Natural killer cell treated with Interleukin-12 subunit alpha and Interleukin-12 subunit beta and Interleukin-15 and Interleukin-18, amount 100 ng/mL, for 72 hours (primary cell): ENCODE measurements around the gene UBD. TPM values are rescaled to one million over a fixed set of nuclear protein-coding genes. Genes with fewer than 3 reads are reported as not detected.

Source experiments
- ATAC-seq, 2 donors: fragments of 150-1000 bp; cut with Tn5 transposase in 1 of 2; sonication (Bioruptor Pico), chemical (Tn5 transposase) in 1 of 2; 2 replicates each; pipeline ENCODE4 v1.10.0; 2021
- DNase-seq: peaks from one replicate; pipeline ENCODE4 v3.0.0; 2022; ENCODE audit warnings: low spot score
- H3K27ac Mint-ChIP-seq, 2 donors: 1 replicate in 1 of 2; 2 replicates in 1 of 2; pipeline ENCODE4 v1.8.0; 2022; ENCODE audit warnings: mixed read lengths in 2 of 2, mild to moderate bottlenecking in 1 of 2, moderate library complexity in 1 of 2
- H3K27me3 Mint-ChIP-seq, 2 donors: 1 replicate in 1 of 2; 2 replicates in 1 of 2; pipeline ENCODE4 v1.8.0; 2022; ENCODE audit warnings: mixed read lengths in 2 of 2
- H3K36me3 Mint-ChIP-seq: one replicate; pipeline ENCODE4 v1.8.0; 2022; ENCODE audit warnings: mixed read lengths
- H3K4me1 Mint-ChIP-seq, 2 donors: 1 replicate in 1 of 2; 2 replicates in 1 of 2; pipeline ENCODE4 v1.8.0; 2022; ENCODE audit warnings: low read depth in 2 of 2, mixed read lengths in 2 of 2, mild to moderate bottlenecking in 1 of 2
- H3K4me3 Mint-ChIP-seq: one replicate; pipeline ENCODE4 v1.8.0; 2022; ENCODE audit warnings: mixed read lengths
- H3K9me3 Mint-ChIP-seq: 2 replicates; pipeline ENCODE4 v1.8.0; 2022; ENCODE audit warnings: mixed read lengths
- total RNA-seq, 2 donors: library from RNA; stranded (reverse); gene quantifications; one replicate each; pipeline ENCODE4 v1.2.3, GENCODE V29; 2022

Gene UBD
- total RNA-seq = 1 to 10 TPM in 1 of 2 donors, not detected in 1; 3.1 TPM

- DNase-seq (no peak), ATAC-seq (no peak)
- H3K27me3 Mint-ChIP-seq = peaks cover 50 to 74% of the 10 kb centered on the region in 2 donors
- H3K27ac Mint-ChIP-seq = no peak within 1 kb of the TSS
- peak within 1 kb of the TSS; percentile 23 for H3K4me3 Mint-ChIP-seq
- no peaks in the 10 kb centered on the region for H3K9me3 Mint-ChIP-seq
- no peaks in the 10 kb centered on the region for H3K36me3 Mint-ChIP-seq
- H3K4me1 Mint-ChIP-seq = peaks cover 3 to 5% of the 10 kb centered on the region in 2 donors
These were observed at the start of gene UBD for GRCh38 chr6:29559524-29560287. UBD (minus strand) TSS chr6:29559732; CDS start chr6:29559701, 31 bp downstream.

- Mint-ChIP-seq H3K27me3 (peaks cover under 1 to 8% of the 10 kb centered on the region in 2 donors), H3K9me3 (no peaks in the 10 kb centered on the region), H3K27ac (no peak overlapping the region), H3K4me1 (no peaks in the 10 kb centered on the region), H3K36me3 (no peaks in the 10 kb centered on the region), H3K4me3 (no peak overlapping the region)
- ATAC-seq (no peak), DNase-seq (no peak)
These were observed 48.6 kb upstream of the UBD start for GRCh38 chr6:29608131-29608530.

GRCh38 chr6:29603930-29604329 lies 44.4 kb upstream of the UBD start:
- Mint-ChIP-seq H3K27ac (no peak overlapping the region), H3K4me1 (no peaks in the 10 kb centered on the region), H3K9me3 (no peaks in the 10 kb centered on the region), H3K4me3 (no peak overlapping the region), H3K27me3 (peaks cover 9 to 20% of the 10 kb centered on the region in 2 donors), H3K36me3 (no peaks in the 10 kb centered on the region)
- ATAC-seq (no peak), DNase-seq (no peak)

GRCh38 chr6:29603456-29603855 lies 43.9 kb upstream of the UBD start:
- no peak for ATAC-seq
- DNase-seq = no peak
- no peak overlapping the region for H3K27ac Mint-ChIP-seq
- H3K9me3 Mint-ChIP-seq = no peaks in the 10 kb centered on the region
- no peaks in the 10 kb centered on the region for H3K4me1 Mint-ChIP-seq
- no peak overlapping the region for H3K4me3 Mint-ChIP-seq
- H3K36me3 Mint-ChIP-seq = no peaks in the 10 kb centered on the region
- H3K27me3 Mint-ChIP-seq = peaks cover 9 to 21% of the 10 kb centered on the region in 2 donors

GRCh38 chr6:29602564-29603361 lies 43.2 kb upstream of the UBD start:
- Mint-ChIP-seq H3K9me3 (no peaks in the 10 kb centered on the region), H3K36me3 (no peaks in the 10 kb centered on the region), H3K4me1 (no peaks in the 10 kb centered on the region), H3K4me3 (no peak overlapping the region), H3K27me3 (peaks cover 9 to 23% of the 10 kb centered on the region in 2 donors), H3K27ac (no peak overlapping the region)
- ATAC-seq (no peak), DNase-seq (no peak)

- no peaks in the 10 kb centered on the region for H3K9me3 Mint-ChIP-seq
- H3K27me3 Mint-ChIP-seq = peaks cover 17 to 22% of the 10 kb centered on the region in 2 donors
- no peak overlapping the region for H3K27ac Mint-ChIP-seq
- ATAC-seq (no peak), DNase-seq (no peak)
- H3K4me3 Mint-ChIP-seq = no peak overlapping the region
- H3K4me1 Mint-ChIP-seq = no peaks in the 10 kb centered on the region
- no peaks in the 10 kb centered on the region for H3K36me3 Mint-ChIP-seq
These were observed 38.7 kb upstream of the UBD start for GRCh38 chr6:29598172-29598747.

- no peak overlapping the region for H3K4me3 Mint-ChIP-seq
- ATAC-seq (no peak), DNase-seq (no peak)
- H3K27me3 Mint-ChIP-seq = peaks cover 8 to 12% of the 10 kb centered on the region in 2 donors
- H3K36me3 Mint-ChIP-seq = no peaks in the 10 kb centered on the region
- no peaks in the 10 kb centered on the region for H3K9me3 Mint-ChIP-seq
- no peak overlapping the region for H3K27ac Mint-ChIP-seq
- no peaks in the 10 kb centered on the region for H3K4me1 Mint-ChIP-seq
These were observed 37.7 kb upstream of the UBD start for GRCh38 chr6:29597184-29597583.

- H3K27ac Mint-ChIP-seq = no peak overlapping the region
- H3K36me3 Mint-ChIP-seq = no peaks in the 10 kb centered on the region
- H3K4me1 Mint-ChIP-seq = no peaks in the 10 kb centered on the region
- no peak for ATAC-seq
- peaks cover 12 to 14% of the 10 kb centered on the region in 2 donors for H3K27me3 Mint-ChIP-seq
- H3K9me3 Mint-ChIP-seq = no peaks in the 10 kb centered on the region
- DNase-seq = no peak
- no peak overlapping the region for H3K4me3 Mint-ChIP-seq
These were observed 36.9 kb upstream of the UBD start for GRCh38 chr6:29596381-29596900.

- DNase-seq (no peak), ATAC-seq (no peak)
- Mint-ChIP-seq H3K9me3 (no peaks in the 10 kb centered on the region), H3K4me3 (no peak overlapping the region), H3K27me3 (peaks cover 21 to 30% of the 10 kb centered on the region in 2 donors), H3K27ac (no peak overlapping the region), H3K36me3 (no peaks in the 10 kb centered on the region), H3K4me1 (no peaks in the 10 kb centered on the region)
These were observed 33.8 kb upstream of the UBD start for GRCh38 chr6:29593199-29593855.

GRCh38 chr6:29591677-29592076 lies 32.1 kb upstream of the UBD start:
- Mint-ChIP-seq H3K27me3 (peaks cover 30 to 43% of the 10 kb centered on the region in 2 donors), H3K36me3 (no peaks in the 10 kb centered on the region), H3K27ac (no peak overlapping the region), H3K4me1 (no peaks in the 10 kb centered on the region), H3K9me3 (no peaks in the 10 kb centered on the region), H3K4me3 (no peak overlapping the region)
- DNase-seq = no peak
- no peak for ATAC-seq

- H3K4me1 Mint-ChIP-seq = no peaks in the 10 kb centered on the region
- DNase-seq (no peak), ATAC-seq (no peak)
- H3K27me3 Mint-ChIP-seq = peaks cover 34 to 49% of the 10 kb centered on the region in 2 donors
- no peaks in the 10 kb centered on the region for H3K9me3 Mint-ChIP-seq
- H3K27ac Mint-ChIP-seq = no peak overlapping the region
- H3K36me3 Mint-ChIP-seq = no peaks in the 10 kb centered on the region
- H3K4me3 Mint-ChIP-seq = no peak overlapping the region
These were observed 30.8 kb upstream of the UBD start for GRCh38 chr6:29590218-29590808.

GRCh38 chr6:29589423-29590048 lies 30.0 kb upstream of the UBD start:
- H3K4me3 Mint-ChIP-seq = no peak overlapping the region
- H3K27ac Mint-ChIP-seq = no peak overlapping the region
- H3K36me3 Mint-ChIP-seq = no peaks in the 10 kb centered on the region
- no peak for DNase-seq
- H3K9me3 Mint-ChIP-seq = no peaks in the 10 kb centered on the region
- H3K4me1 Mint-ChIP-seq = no peaks in the 10 kb centered on the region
- ATAC-seq = peak in 1 of 2 donors; percentile 68
- H3K27me3 Mint-ChIP-seq = peaks cover 34 to 50% of the 10 kb centered on the region in 2 donors

GRCh38 chr6:29584821-29585220 lies 25.3 kb upstream of the UBD start, which contains the start of gene OR2H2:
OR2H2 (plus strand) TSS chr6:29585121; CDS start chr6:29587945, 2,824 bp downstream.
- Mint-ChIP-seq H3K27ac (no peak within 1 kb of the TSS), H3K4me1 (no peaks in the 10 kb centered on the region), H3K36me3 (no peaks in the 10 kb centered on the region), H3K27me3 (peaks cover 32 to 56% of the 10 kb centered on the region in 2 donors), H3K4me3 (no peak within 1 kb of the TSS), H3K9me3 (no peaks in the 10 kb centered on the region)
- ATAC-seq (no peak), DNase-seq (no peak)
